ENCODE results near the gene ZNF213.

Gene ZNF213

GRCh38 chr16:3099732-3100499 is 34.9 kb upstream of the ZNF213 start:
- no peak overlapping the region for H3K27ac ChIP-seq (ENCODE audit: low read length)
- H3K79me2 ChIP-seq (ENCODE audit: low read length), result no peaks in the 10 kb centered on the region
- peak overlapping the region; percentile 67; the same call in 1 of the 2 replicates for H2AFZ ChIP-seq (ENCODE audit: low read length)
- H3K27me3 ChIP-seq (replicated peaks; ENCODE audit: insufficient read depth, low read length), result peaks cover 30% of the 10 kb centered on the region
- no peak overlapping the region for H3K9ac ChIP-seq (ENCODE audit: low read length)
- H3K9me3 ChIP-seq (replicated peaks; ENCODE audit: insufficient read depth, low read length), result no peaks in the 10 kb centered on the region
- H4K20me1 ChIP-seq (ENCODE audit: insufficient read depth, low read length), result no peaks in the 10 kb centered on the region
- peaks cover 10% of the 10 kb centered on the region; the same call in 1 of the 2 replicates for H3F3A ChIP-seq (ENCODE audit: insufficient read depth, low read length)
- peaks cover 19% of the 10 kb centered on the region for H3K4me1 ChIP-seq (ENCODE audit: low read length)
- no peaks in the 10 kb centered on the region for H3K36me3 ChIP-seq (replicated peaks; ENCODE audit: insufficient read depth, low read length)
- H3K4me3 ChIP-seq (ENCODE audit: low read length), result peak overlapping the region; percentile 40
- H3K4me2 ChIP-seq (ENCODE audit: low read depth, low read length), result peak overlapping the region; percentile 86
- H3K9me2 ChIP-seq (replicated peaks; ENCODE audit: insufficient read depth, low read length), result no peaks in the 10 kb centered on the region
- DNase-seq, result peak; percentile 92
- TF ChIP-seq EZH2phosphoT487 (IDR thresholded peaks at IDR 0.05; ENCODE audit: low read length) (no peak), EZH2 (optimal IDR thresholded peaks at IDR 0.05; ENCODE audit: low read depth, low read length) (no peak), CTCF (IDR thresholded peaks at IDR 0.05; ENCODE audit: low read length) (no peak)

- Histone ChIP-seq H3F3A (ENCODE audit: insufficient read depth, low read length) (peaks cover 4% of the 10 kb centered on the region; the same call in 1 of the 2 replicates), H3K9me2 (replicated peaks; ENCODE audit: insufficient read depth, low read length) (no peaks in the 10 kb centered on the region), H3K36me3 (replicated peaks; ENCODE audit: insufficient read depth, low read length) (no peaks in the 10 kb centered on the region), H3K9me3 (replicated peaks; ENCODE audit: insufficient read depth, low read length) (no peaks in the 10 kb centered on the region), H3K4me2 (ENCODE audit: low read depth, low read length) (peak overlapping the region; percentile 13; the same call in 1 of the 2 replicates), H3K4me1 (ENCODE audit: low read length) (peaks cover 13% of the 10 kb centered on the region), H3K4me3 (ENCODE audit: low read length) (no peak overlapping the region), H3K9ac (ENCODE audit: low read length) (no peak overlapping the region), H2AFZ (ENCODE audit: low read length) (0 out of 2 replicates have a peak overlapping the region, but pooled peaks have one; percentile 0), H4K20me1 (ENCODE audit: insufficient read depth, low read length) (no peaks in the 10 kb centered on the region), H3K79me2 (ENCODE audit: low read length) (no peaks in the 10 kb centered on the region), H3K27me3 (replicated peaks; ENCODE audit: insufficient read depth, low read length) (peaks cover 30% of the 10 kb centered on the region), H3K27ac (ENCODE audit: low read length) (no peak overlapping the region)
- peak; percentile 46 for DNase-seq
- TF ChIP-seq CTCF (IDR thresholded peaks at IDR 0.05; ENCODE audit: low read length) (peak; percentile 69), EZH2 (optimal IDR thresholded peaks at IDR 0.05; ENCODE audit: low read depth, low read length) (no peak), EZH2phosphoT487 (IDR thresholded peaks at IDR 0.05; ENCODE audit: low read length) (no peak)
These were observed 33.6 kb upstream of the ZNF213 start for GRCh38 chr16:3101018-3101840.

GRCh38 chr16:3101841-3102470 is 32.9 kb upstream of the ZNF213 start:
- Histone ChIP-seq H3K36me3 (replicated peaks; ENCODE audit: insufficient read depth, low read length) (no peaks in the 10 kb centered on the region), H3K4me2 (ENCODE audit: low read depth, low read length) (no peak overlapping the region), H4K20me1 (ENCODE audit: insufficient read depth, low read length) (no peaks in the 10 kb centered on the region), H3K27ac (ENCODE audit: low read length) (no peak overlapping the region), H3K9me2 (replicated peaks; ENCODE audit: insufficient read depth, low read length) (no peaks in the 10 kb centered on the region), H3K4me1 (ENCODE audit: low read length) (peaks cover 12% of the 10 kb centered on the region), H3K9ac (ENCODE audit: low read length) (no peak overlapping the region), H3K27me3 (replicated peaks; ENCODE audit: insufficient read depth, low read length) (peaks cover 28% of the 10 kb centered on the region), H3K9me3 (replicated peaks; ENCODE audit: insufficient read depth, low read length) (no peaks in the 10 kb centered on the region), H2AFZ (ENCODE audit: low read length) (no peak overlapping the region), H3F3A (ENCODE audit: insufficient read depth, low read length) (peaks cover 4% of the 10 kb centered on the region; the same call in 1 of the 2 replicates), H3K4me3 (ENCODE audit: low read length) (no peak overlapping the region), H3K79me2 (ENCODE audit: low read length) (no peaks in the 10 kb centered on the region)
- no peak for DNase-seq
- TF ChIP-seq CTCF (IDR thresholded peaks at IDR 0.05; ENCODE audit: low read length) (no peak), EZH2phosphoT487 (IDR thresholded peaks at IDR 0.05; ENCODE audit: low read length) (no peak), EZH2 (optimal IDR thresholded peaks at IDR 0.05; ENCODE audit: low read depth, low read length) (no peak)
